Suprapubic skin (tissue), 4 donors: ENCODE data around the gene PWP1. TPM values are rescaled to one million over a fixed set of nuclear protein-coding genes. Genes with fewer than 3 reads are reported as not detected.

Source experiments
- DNase-seq, 2 donors: peaks; one replicate each; pipeline ENCODE4 v3.0.0-alpha.2; 2019; ENCODE audit warnings: low spot score in 2 of 2
- H3K27ac ChIP-seq: fragments of 200-600 bp; sonication (generic); one replicate; pipeline ENCODE4 v1.5.1; 2019
- H3K27me3 ChIP-seq: fragments of 200-600 bp; sonication (generic); one replicate; pipeline ENCODE4 v1.5.1; 2019
- H3K36me3 ChIP-seq: fragments of 200-600 bp; sonication (generic); one replicate; pipeline ENCODE4 v1.5.1; 2019
- H3K4me1 ChIP-seq: fragments of 200-600 bp; sonication (generic); one replicate; pipeline ENCODE4 v1.5.1; 2019
- H3K4me3 ChIP-seq: fragments of 200-600 bp; sonication (generic); one replicate; pipeline ENCODE4 v1.5.1; 2019; ENCODE audit warnings: mild to moderate bottlenecking
- H3K9me3 ChIP-seq: fragments of 200-600 bp; sonication (generic); one replicate; pipeline ENCODE4 v1.5.1; 2019
- CTCF ChIP-seq, 2 donors: fragments of 200-600 bp in 1 of 2; fragments of 450-650 bp in 1 of 2; sonication (generic) in 1 of 2; IDR thresholded peaks; one replicate each; pipeline ENCODE4 v1.5.1; 2016 to 2019; ENCODE audit warnings: antibody characterized with exemption in 2 of 2, mild to moderate bottlenecking in 1 of 2, moderate library complexity in 1 of 2
- EP300 ChIP-seq: sonication (generic); formaldehyde crosslinking; IDR thresholded peaks from one replicate; pipeline ENCODE4 v1.6.1; 2017; ENCODE audit warnings: antibody characterized with exemption
- POLR2A ChIP-seq, 2 donors: fragments of 450-650 bp; IDR thresholded peaks; one replicate each; pipeline ENCODE4 v1.6.1; 2017; ENCODE audit warnings: antibody characterized with exemption in 2 of 2, mild to moderate bottlenecking in 2 of 2, moderate library complexity in 2 of 2
- POLR2AphosphoS5 ChIP-seq, 3 donors: sonication (generic); formaldehyde crosslinking; IDR thresholded peaks; one replicate each; pipeline ENCODE4 v1.6.1; 2017; ENCODE audit warnings: antibody characterized with exemption in 3 of 3
- WGBS: methylation state at CpG from one replicate; pipeline ENCODE4 v1.1.5; 2018; 5-methylcytosine and 5-hydroxymethylcytosine counted together
- total RNA-seq, 4 donors: library from RNA; depleted of rRNA; stranded (reverse); fragments of >200 nt; gene quantifications; one replicate each; pipeline ENCODE4 v1.1.0, GENCODE V29; 2016

PWP1 gene
- total RNA-seq, 4 donors from 2014 or later, result 50.7 to 97.7 (median 64.6) TPM

DNA sequence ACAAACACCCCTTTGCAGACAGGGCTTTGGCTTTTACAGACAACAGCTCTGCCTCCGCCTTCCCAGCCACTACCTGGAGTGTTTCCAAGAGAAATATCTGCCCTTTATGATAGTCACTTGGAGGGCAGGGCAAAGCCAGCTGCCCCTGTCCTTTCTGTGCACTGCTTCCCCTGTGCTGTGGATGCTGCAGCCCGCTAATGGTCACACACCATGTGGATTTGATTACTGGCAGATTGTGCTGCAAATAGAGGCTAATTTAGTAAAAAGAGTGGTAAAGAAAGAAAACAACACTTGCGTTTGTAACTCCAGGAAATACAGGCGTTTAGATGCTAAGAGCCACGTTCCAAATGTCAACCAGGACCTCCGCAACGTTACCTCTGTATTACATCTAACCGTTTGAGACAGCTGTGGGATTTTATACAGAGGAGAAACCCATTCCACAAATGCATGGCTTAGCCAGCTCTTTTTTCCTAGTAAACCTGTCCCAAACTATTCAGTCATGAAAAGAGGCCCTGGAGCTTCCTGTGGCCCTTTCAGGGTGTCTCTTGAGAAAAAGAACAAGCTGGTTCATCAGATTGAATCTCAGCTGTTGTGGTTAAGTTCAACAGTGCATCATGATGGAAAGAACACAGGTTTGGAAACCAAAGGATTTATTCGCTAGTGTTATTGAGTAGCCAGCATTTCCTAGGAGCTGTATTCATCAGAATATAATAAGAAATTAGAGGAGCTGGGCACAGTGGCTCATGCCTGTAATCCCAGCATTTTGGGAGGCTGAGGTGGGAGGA lies 30.1 kb upstream of the PWP1 start:
- Histone ChIP-seq H3K36me3 (peaks cover 8% of the 10 kb centered on the region), H3K9me3 (no peaks in the 10 kb centered on the region)
- 83% methylated on average over 9 of the region's 9 CpGs for WGBS

GRCh38 chr12:107656302-107656701 lies 29.3 kb upstream of the PWP1 start:
- peaks cover 8% of the 10 kb centered on the region for H3K36me3 ChIP-seq
- no peak overlapping the region for H3K4me3 ChIP-seq
- no peaks in the 10 kb centered on the region for H3K9me3 ChIP-seq
- H3K27ac ChIP-seq, result no peak overlapping the region
- TF ChIP-seq POLR2A (IDR thresholded peaks at IDR 0.05), result no peak
- TF ChIP-seq CTCF (IDR thresholded peaks at IDR 0.05), result no peak
- TF ChIP-seq EP300, result no peak
- no peak for TF ChIP-seq POLR2AphosphoS5 (IDR thresholded peaks at IDR 0.05)
- no peak for DNase-seq
- H3K27me3 ChIP-seq, result no peaks in the 10 kb centered on the region
- no peaks in the 10 kb centered on the region for H3K4me1 ChIP-seq

More for the DNA sequence above, 30.1 kb upstream of the PWP1 start:
- Histone ChIP-seq H3K4me3 (no peak overlapping the region), H3K4me1 (no peaks in the 10 kb centered on the region), H3K27me3 (no peaks in the 10 kb centered on the region), H3K27ac (no peak overlapping the region)
- DNase-seq, result no peak
- TF ChIP-seq EP300, result no peak
- no peak for TF ChIP-seq CTCF (IDR thresholded peaks at IDR 0.05)
- no peak for TF ChIP-seq POLR2A (IDR thresholded peaks at IDR 0.05)
- TF ChIP-seq POLR2AphosphoS5 (IDR thresholded peaks at IDR 0.05), result no peak

DNA sequence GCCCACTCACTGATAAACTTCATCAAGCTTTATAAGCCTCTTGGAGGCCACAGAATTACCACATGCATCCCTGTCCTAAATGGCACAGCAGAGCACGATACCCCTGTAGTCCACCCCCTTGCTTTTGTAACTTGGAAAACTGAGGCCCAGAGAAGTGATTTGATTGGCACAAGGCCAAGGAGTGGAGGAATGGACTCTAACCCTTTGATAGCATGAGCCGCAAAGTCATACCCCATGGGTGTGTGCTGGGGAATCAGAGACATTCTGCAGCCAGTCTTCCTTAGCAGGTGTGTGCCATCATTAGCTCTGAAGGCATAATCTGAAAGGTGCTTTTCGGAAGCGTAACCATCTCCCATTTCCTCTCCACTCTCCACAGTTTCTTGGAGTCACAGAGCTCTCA lies 28.5 kb upstream of the PWP1 start:
- no peak overlapping the region for H3K4me3 ChIP-seq
- H3K27me3 ChIP-seq, result no peaks in the 10 kb centered on the region
- no peak overlapping the region for H3K27ac ChIP-seq
- H3K36me3 ChIP-seq, result peaks cover 4% of the 10 kb centered on the region
- TF ChIP-seq EP300 (no peak), POLR2A (IDR thresholded peaks at IDR 0.05) (no peak), CTCF (IDR thresholded peaks at IDR 0.05) (no peak), POLR2AphosphoS5 (IDR thresholded peaks at IDR 0.05) (no peak)
- H3K4me1 ChIP-seq, result no peaks in the 10 kb centered on the region
- 92% methylated on average over 4 of the region's 4 CpGs for WGBS
- no peak for DNase-seq
- no peaks in the 10 kb centered on the region for H3K9me3 ChIP-seq

GRCh38 chr12:107657621-107658020 lies 28.0 kb upstream of the PWP1 start:
- H3K36me3 ChIP-seq, result peaks cover 4% of the 10 kb centered on the region
- DNase-seq, result no peak
- TF ChIP-seq EP300 (no peak), CTCF (IDR thresholded peaks at IDR 0.05) (no peak), POLR2A (IDR thresholded peaks at IDR 0.05) (no peak), POLR2AphosphoS5 (IDR thresholded peaks at IDR 0.05) (no peak)
- no peak overlapping the region for H3K27ac ChIP-seq
- H3K27me3 ChIP-seq, result no peaks in the 10 kb centered on the region
- no peaks in the 10 kb centered on the region for H3K9me3 ChIP-seq
- H3K4me1 ChIP-seq, result no peaks in the 10 kb centered on the region
- H3K4me3 ChIP-seq, result no peak overlapping the region
- 93% methylated on average over 9 of the region's 9 CpGs for WGBS

GRCh38 chr12:107660235-107660634 lies 25.4 kb upstream of the PWP1 start:
- H3K4me3 ChIP-seq, result no peak overlapping the region
- no peak overlapping the region for H3K27ac ChIP-seq
- DNase-seq, result no peak
- TF ChIP-seq EP300 (no peak), POLR2AphosphoS5 (IDR thresholded peaks at IDR 0.05) (no peak)
- H3K36me3 ChIP-seq, result peaks cover 4% of the 10 kb centered on the region
- 86% methylated on average over 7 of the region's 8 CpGs for WGBS
- H3K4me1 ChIP-seq, result no peaks in the 10 kb centered on the region
- no peaks in the 10 kb centered on the region for H3K9me3 ChIP-seq
- no peaks in the 10 kb centered on the region for H3K27me3 ChIP-seq
